DOHH2 (cell line): ENCODE results near the gene DHFR2.

ENCODE experiments used
- EZH2phosphoT487 ChIP-seq: fragments of 200-600 bp; sonication (generic); IDR thresholded peaks from 2 replicates; pipeline ENCODE4 v1.6.1; 2017; ENCODE audit warnings: borderline replicate concordance, mild to moderate bottlenecking, antibody characterized with exemption, low read length, moderate library complexity, mixed read lengths
- TF ChIP-seq, protein P1 (sequence below): fragments of 200-600 bp; sonication (generic); IDR thresholded peaks from one replicate; pipeline ENCODE4 v1.5.1; 2014; ENCODE audit warnings: antibody characterized with exemption, mild to moderate bottlenecking, low read depth, low read length; ENCODE audit not compliant: poor library complexity, severe bottlenecking

DNA sequence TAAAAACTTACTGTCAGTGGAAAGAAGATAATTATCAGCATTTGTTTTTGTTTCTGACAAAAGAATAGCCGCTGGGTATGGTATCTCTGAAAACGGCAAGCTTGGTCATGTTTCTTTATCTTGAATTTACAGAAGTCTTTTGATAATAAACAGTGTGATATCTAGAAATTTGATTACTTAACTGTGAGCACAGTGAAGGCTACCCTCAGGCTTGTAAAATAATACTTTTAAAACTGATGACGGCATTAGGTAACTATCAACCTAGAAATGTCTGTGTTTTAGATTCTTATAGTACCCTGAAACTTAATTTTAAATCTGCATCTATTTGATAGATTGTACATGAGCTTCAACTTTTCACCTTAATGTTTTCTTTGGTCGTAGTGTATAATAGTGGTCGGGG lies 43.6 kb upstream of the DHFR2 start:
- TF ChIP-seq, protein P1, sequence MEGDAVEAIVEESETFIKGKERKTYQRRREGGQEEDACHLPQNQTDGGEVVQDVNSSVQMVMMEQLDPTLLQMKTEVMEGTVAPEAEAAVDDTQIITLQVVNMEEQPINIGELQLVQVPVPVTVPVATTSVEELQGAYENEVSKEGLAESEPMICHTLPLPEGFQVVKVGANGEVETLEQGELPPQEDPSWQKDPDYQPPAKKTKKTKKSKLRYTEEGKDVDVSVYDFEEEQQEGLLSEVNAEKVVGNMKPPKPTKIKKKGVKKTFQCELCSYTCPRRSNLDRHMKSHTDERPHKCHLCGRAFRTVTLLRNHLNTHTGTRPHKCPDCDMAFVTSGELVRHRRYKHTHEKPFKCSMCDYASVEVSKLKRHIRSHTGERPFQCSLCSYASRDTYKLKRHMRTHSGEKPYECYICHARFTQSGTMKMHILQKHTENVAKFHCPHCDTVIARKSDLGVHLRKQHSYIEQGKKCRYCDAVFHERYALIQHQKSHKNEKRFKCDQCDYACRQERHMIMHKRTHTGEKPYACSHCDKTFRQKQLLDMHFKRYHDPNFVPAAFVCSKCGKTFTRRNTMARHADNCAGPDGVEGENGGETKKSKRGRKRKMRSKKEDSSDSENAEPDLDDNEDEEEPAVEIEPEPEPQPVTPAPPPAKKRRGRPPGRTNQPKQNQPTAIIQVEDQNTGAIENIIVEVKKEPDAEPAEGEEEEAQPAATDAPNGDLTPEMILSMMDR = no peak
- TF ChIP-seq EZH2phosphoT487 = no peak
